Mesenchymal stem cell (in vitro differentiated cells and primary cell): Measurements from ENCODE around the gene C1QTNF2.

Experiments
- DNase-seq: peaks from one replicate; pipeline ENCODE4 v3.0.0-alpha.2; 2013
- H2AFZ ChIP-seq: one replicate; pipeline ENCODE4 v1.6.1; 2013; ENCODE audit warnings: low read depth, mild to moderate bottlenecking, control low read depth, inconsistent platforms, low read length, moderate library complexity
- H2AK5ac ChIP-seq: 2 replicates; pipeline ENCODE4 v1.6.1; 2013; ENCODE audit warnings: low read length, moderate library complexity, mild to moderate bottlenecking, inconsistent platforms; ENCODE audit not compliant: severe bottlenecking
- H2BK120ac ChIP-seq: one replicate; pipeline ENCODE4 v1.6.1; 2013; ENCODE audit warnings: low read depth, mild to moderate bottlenecking, inconsistent platforms, low read length, moderate library complexity
- H2BK12ac ChIP-seq, 2 experiments: one replicate each; pipeline ENCODE4 v1.6.1; 2013; ENCODE audit warnings: inconsistent platforms in 2 of 2, low read length in 2 of 2, mild to moderate bottlenecking in 2 of 2, moderate library complexity in 2 of 2, control low read depth in 1 of 2
- H2BK15ac ChIP-seq: one replicate; pipeline ENCODE4 v1.6.1; 2013; ENCODE audit warnings: mild to moderate bottlenecking, low read depth, inconsistent platforms; ENCODE audit not compliant: poor library complexity, severe bottlenecking
- H2BK5ac ChIP-seq: 2 replicates; pipeline ENCODE4 v1.6.1; 2013; ENCODE audit warnings: low read depth, mild to moderate bottlenecking, low read length, control low read depth, inconsistent platforms; ENCODE audit not compliant: poor library complexity, severe bottlenecking
- H3K14ac ChIP-seq, 2 experiments: one replicate each; pipeline ENCODE4 v1.6.1; 2013; ENCODE audit warnings: inconsistent platforms in 2 of 2, low read length in 2 of 2, control low read depth in 1 of 2, mild to moderate bottlenecking in 1 of 2, moderate library complexity in 1 of 2
- H3K18ac ChIP-seq, 2 experiments: one replicate each; pipeline ENCODE4 v1.6.1; 2013; ENCODE audit warnings: inconsistent platforms in 2 of 2, low read length in 2 of 2, control low read depth in 1 of 2, low read depth in 1 of 2, mild to moderate bottlenecking in 1 of 2
- H3K23ac ChIP-seq, 2 experiments: one replicate each; pipeline ENCODE4 v1.6.1; 2013; ENCODE audit warnings: inconsistent platforms in 2 of 2, low read length in 2 of 2, mild to moderate bottlenecking in 2 of 2, moderate library complexity in 2 of 2, control low read depth in 1 of 2
- H3K27ac ChIP-seq: 2 replicates; pipeline ENCODE4 v1.5.1; 2013; ENCODE audit warnings: mild to moderate bottlenecking, moderate library complexity, low read length, control low read depth, inconsistent platforms; ENCODE audit not compliant: poor library complexity, severe bottlenecking
- H3K27me3 ChIP-seq, 2 experiments: 2 replicates each; pipeline versions ENCODE4 v1.6.1 to v1.7.0; 2013; ENCODE audit warnings: low read length in 2 of 2, mild to moderate bottlenecking in 2 of 2, moderate library complexity in 2 of 2, control low read depth in 1 of 2, inconsistent platforms in 1 of 2; ENCODE audit not compliant: control insufficient read depth in 1 of 2, insufficient read depth in 1 of 2
- H3K36me3 ChIP-seq, 2 experiments: 2 replicates each; pipeline versions ENCODE4 v1.6.1 to v1.7.0; 2013; ENCODE audit warnings: low read length in 2 of 2, control low read depth in 1 of 2, inconsistent platforms in 1 of 2, low read depth in 1 of 2, mild to moderate bottlenecking in 1 of 2; ENCODE audit not compliant: insufficient read depth in 2 of 2, control insufficient read depth in 1 of 2
- H3K4ac ChIP-seq, 2 experiments: one replicate each; pipeline ENCODE4 v1.6.1; 2013; ENCODE audit warnings: inconsistent platforms in 2 of 2, low read length in 2 of 2, mild to moderate bottlenecking in 2 of 2, moderate library complexity in 2 of 2, control low read depth in 1 of 2, low read depth in 1 of 2
- H3K4me1 ChIP-seq: 2 replicates; pipeline ENCODE4 v1.6.1; 2013; ENCODE audit warnings: low read depth, low read length, control low read depth; ENCODE audit not compliant: control insufficient read depth, insufficient read depth
- H3K4me2 ChIP-seq: 2 replicates; pipeline ENCODE4 v1.6.1; 2013; ENCODE audit warnings: low read length, mild to moderate bottlenecking, inconsistent platforms; ENCODE audit not compliant: poor library complexity, severe bottlenecking
- H3K4me3 ChIP-seq, 2 experiments: 2 replicates each; pipeline versions ENCODE4 v1.5.1 to v1.7.0; 2013; ENCODE audit warnings: low read length in 2 of 2, mild to moderate bottlenecking in 2 of 2, control low read depth in 1 of 2, low read depth in 1 of 2; ENCODE audit not compliant: insufficient read depth in 1 of 2
- H3K79me1 ChIP-seq: replicated peaks from 2 replicates; pipeline ENCODE4 v1.6.1; 2013; ENCODE audit warnings: mild to moderate bottlenecking, control low read depth, low read length, inconsistent platforms; ENCODE audit not compliant: poor library complexity, severe bottlenecking
- H3K9ac ChIP-seq: 2 replicates; pipeline ENCODE4 v1.7.0; 2013; ENCODE audit warnings: mild to moderate bottlenecking, low read length, moderate library complexity
- H3K9me3 ChIP-seq: 2 replicates; pipeline ENCODE4 v1.7.0; 2013; ENCODE audit warnings: mild to moderate bottlenecking, low read length; ENCODE audit not compliant: control insufficient read depth
- H4K8ac ChIP-seq: one replicate; pipeline ENCODE4 v1.6.1; 2013; ENCODE audit warnings: inconsistent platforms, mild to moderate bottlenecking, low read length, moderate library complexity
- H4K91ac ChIP-seq: one replicate; pipeline ENCODE4 v1.6.1; 2013; ENCODE audit warnings: mild to moderate bottlenecking, low read length, inconsistent platforms
- WGBS: methylation state at CpG from one replicate; pipeline ENCODE4 v1.1.7; 2013; ENCODE audit warnings: mixed read lengths; 5-methylcytosine and 5-hydroxymethylcytosine counted together

C1QTNF2 gene

GRCh38 chr5:160311491-160312133, 58.8 kb downstream of the C1QTNF2 start:
- Histone ChIP-seq H4K91ac (peak overlapping the region; percentile 18), H4K8ac (peak overlapping the region; percentile 19), H2BK15ac (peak overlapping the region; percentile 32), H3K4ac (peak overlapping the region in 1 of 2 experiments; percentile 62), H3K36me3 (peaks cover 0 to 13% of the 10 kb centered on the region in 2 experiments), H3K4me3 (peak overlapping the region; percentile 62 to 78), H2BK120ac (peak overlapping the region; percentile 77), H3K27me3 (peaks cover 0 to 73% of the 10 kb centered on the region in 2 experiments), H3K4me2 (peak overlapping the region; percentile 90), H3K14ac (peak overlapping the region in 1 of 2 experiments; percentile 89), H2BK5ac (no peak overlapping the region), H3K9me3 (no peaks in the 10 kb centered on the region), H3K4me1 (peaks cover 7% of the 10 kb centered on the region), H3K23ac (peak overlapping the region in 1 of 2 experiments; percentile 46), H2AK5ac (no peak overlapping the region), H2AFZ (peak overlapping the region; percentile 87), H2BK12ac (peak overlapping the region in 1 of 2 experiments; percentile 31), H3K27ac (no peak overlapping the region), H3K18ac (peak overlapping the region; percentile 76 to 89), H3K9ac (no peak overlapping the region), H3K79me1 (peaks cover 24% of the 10 kb centered on the region)
- WGBS, result 2% methylated on average over 43 of the region's 45 CpGs
- DNase-seq, result peak; percentile 46

DNA sequence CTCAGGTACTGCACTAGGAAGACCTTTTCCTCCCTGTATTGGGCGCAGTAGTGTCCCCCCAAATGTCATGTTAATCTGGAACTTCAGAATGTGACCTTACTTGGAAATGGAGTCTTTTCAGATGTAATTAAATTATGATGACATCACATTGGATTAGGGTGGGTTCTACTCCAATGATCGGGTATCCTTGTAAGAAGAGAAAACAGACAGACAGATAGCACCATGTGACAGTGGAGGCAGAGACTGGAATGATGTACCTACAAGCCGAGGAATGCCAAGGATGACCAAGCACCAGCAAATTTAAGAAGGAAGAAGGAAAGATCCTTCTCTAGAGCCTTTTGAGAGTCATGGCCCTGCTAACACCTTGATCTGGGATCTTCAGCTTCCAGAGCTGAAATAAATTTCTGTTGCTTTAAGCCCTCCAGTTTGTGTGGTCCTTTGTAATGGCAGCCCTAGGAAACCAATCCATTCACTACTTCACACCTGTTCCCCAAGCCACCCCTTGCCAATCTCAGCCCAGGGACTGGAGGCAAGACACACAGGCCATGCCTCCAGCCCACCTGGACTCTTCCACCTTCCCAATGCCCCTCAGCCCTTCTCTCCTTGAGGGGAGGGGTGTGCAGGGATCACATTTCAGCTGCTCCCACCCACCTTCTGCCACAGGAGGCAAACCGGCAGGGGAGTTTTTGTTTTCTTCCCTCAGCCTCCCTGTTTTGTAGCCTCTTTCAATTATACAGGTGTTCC, 59.7 kb downstream of the C1QTNF2 start:
- Histone ChIP-seq H2AFZ (no peak overlapping the region), H3K79me1 (peaks cover 29% of the 10 kb centered on the region), H3K9ac (no peak overlapping the region), H3K4me3 (no peak overlapping the region), H3K36me3 (peaks cover 0 to 13% of the 10 kb centered on the region in 2 experiments), H4K91ac (no peak overlapping the region), H3K27me3 (peaks cover 0 to 71% of the 10 kb centered on the region in 2 experiments), H2BK5ac (no peak overlapping the region), H3K4ac (peak overlapping the region in 1 of 2 experiments; percentile 64), H3K9me3 (no peaks in the 10 kb centered on the region), H2AK5ac (no peak overlapping the region), H4K8ac (no peak overlapping the region), H2BK15ac (no peak overlapping the region), H3K23ac (peak overlapping the region in 1 of 2 experiments; percentile 23), H3K18ac (peak overlapping the region in 1 of 2 experiments; percentile 11), H3K4me1 (peaks cover 5% of the 10 kb centered on the region), H3K14ac (no peak overlapping the region), H2BK12ac (peak overlapping the region in 1 of 2 experiments; percentile 21), H3K27ac (no peak overlapping the region), H2BK120ac (no peak overlapping the region), H3K4me2 (peak overlapping the region; percentile 65)
- 82% methylated on average over 4 of the region's 4 CpGs for WGBS
- no peak for DNase-seq

- DNase-seq, result no peak
- H3K4me1 ChIP-seq, result peaks cover 3% of the 10 kb centered on the region
- no peak overlapping the region for H3K14ac ChIP-seq
- H4K8ac ChIP-seq, result no peak overlapping the region
- H3K9me3 ChIP-seq, result no peaks in the 10 kb centered on the region
- no peak overlapping the region for H3K4me3 ChIP-seq
- no peak overlapping the region for H2BK12ac ChIP-seq
- H3K79me1 ChIP-seq, result peaks cover 30% of the 10 kb centered on the region
- H3K18ac ChIP-seq, result no peak overlapping the region
- H3K27me3 ChIP-seq, result peaks cover 0 to 71% of the 10 kb centered on the region in 2 experiments
- H3K27ac ChIP-seq, result no peak overlapping the region
- WGBS, result 92% methylated on average over 4 of the region's 4 CpGs
- no peak overlapping the region for H2BK120ac ChIP-seq
- H3K23ac ChIP-seq, result no peak overlapping the region
- H3K4me2 ChIP-seq, result no peak overlapping the region
- no peak overlapping the region for H4K91ac ChIP-seq
- no peak overlapping the region for H2AK5ac ChIP-seq
- peaks cover 0 to 13% of the 10 kb centered on the region in 2 experiments for H3K36me3 ChIP-seq
- H3K9ac ChIP-seq, result no peak overlapping the region
- H2BK15ac ChIP-seq, result no peak overlapping the region
- H3K4ac ChIP-seq, result no peak overlapping the region
- H2BK5ac ChIP-seq, result no peak overlapping the region
- H2AFZ ChIP-seq, result no peak overlapping the region
Measured at GRCh38 chr5:160310140-160310539, 60.3 kb downstream of the C1QTNF2 start.

DNA sequence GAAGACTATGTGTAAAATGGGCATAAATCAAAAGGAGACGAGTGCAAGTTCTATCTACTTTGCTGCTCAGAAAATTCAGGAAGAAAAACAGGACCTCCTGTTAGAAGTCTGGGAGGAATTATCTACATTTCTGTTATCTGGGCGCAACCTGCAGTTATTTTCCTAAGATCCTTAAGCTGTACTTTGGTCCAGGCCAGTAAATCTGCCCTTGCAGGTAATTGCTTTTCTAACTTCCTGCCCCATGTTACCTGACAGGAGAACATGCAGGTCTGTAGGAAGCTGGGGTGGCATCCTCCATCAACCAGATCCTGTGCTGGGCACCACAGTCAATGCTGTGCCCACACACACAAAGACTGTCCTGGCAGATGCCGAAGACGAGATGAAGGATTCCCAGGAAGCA, 63.7 kb downstream of the C1QTNF2 start:
- Histone ChIP-seq H3K23ac (no peak overlapping the region), H2BK120ac (no peak overlapping the region), H2AK5ac (no peak overlapping the region), H3K4me3 (no peak overlapping the region), H2BK12ac (no peak overlapping the region), H2BK5ac (no peak overlapping the region), H3K14ac (no peak overlapping the region), H2AFZ (no peak overlapping the region), H2BK15ac (no peak overlapping the region), H3K4ac (no peak overlapping the region), H3K9me3 (no peaks in the 10 kb centered on the region), H3K36me3 (peaks cover 0 to 22% of the 10 kb centered on the region in 2 experiments), H3K18ac (no peak overlapping the region), H3K4me1 (peaks cover 4% of the 10 kb centered on the region), H3K9ac (no peak overlapping the region), H4K8ac (no peak overlapping the region), H3K79me1 (peaks cover 33% of the 10 kb centered on the region), H3K27ac (no peak overlapping the region), H3K27me3 (peaks cover 0 to 55% of the 10 kb centered on the region in 2 experiments), H4K91ac (no peak overlapping the region), H3K4me2 (no peak overlapping the region)
- DNase-seq, result no peak
- 97% methylated on average over 4 of the region's 4 CpGs for WGBS
